Mammary epithelial cell (primary cell): ENCODE measurements around the gene PRKN.

Experiments
- EZH2 ChIP-seq: IDR thresholded peaks from 2 replicates; pipeline ENCODE4 v1.6.1; 2012; ENCODE audit warnings: low read length, inconsistent platforms, borderline replicate concordance
- TF ChIP-seq, protein P1 (sequence below), 2 donors: IDR thresholded peaks in 1 of 2; conservative IDR thresholded peaks in 1 of 2; 2 replicates each; pipeline ENCODE4 v1.5.1; 2011 to 2012; ENCODE audit warnings: inconsistent platforms in 2 of 2, low read length in 2 of 2, mild to moderate bottlenecking in 2 of 2, control low read depth in 1 of 2, low read depth in 1 of 2; ENCODE audit not compliant: insufficient read depth in 1 of 2; ENCODE audit errors: extremely low read depth in 1 of 2

GRCh38 chr6:161701056-161701455 lies 1026.5 kb downstream of the PRKN start:
- TF ChIP-seq, protein P1, sequence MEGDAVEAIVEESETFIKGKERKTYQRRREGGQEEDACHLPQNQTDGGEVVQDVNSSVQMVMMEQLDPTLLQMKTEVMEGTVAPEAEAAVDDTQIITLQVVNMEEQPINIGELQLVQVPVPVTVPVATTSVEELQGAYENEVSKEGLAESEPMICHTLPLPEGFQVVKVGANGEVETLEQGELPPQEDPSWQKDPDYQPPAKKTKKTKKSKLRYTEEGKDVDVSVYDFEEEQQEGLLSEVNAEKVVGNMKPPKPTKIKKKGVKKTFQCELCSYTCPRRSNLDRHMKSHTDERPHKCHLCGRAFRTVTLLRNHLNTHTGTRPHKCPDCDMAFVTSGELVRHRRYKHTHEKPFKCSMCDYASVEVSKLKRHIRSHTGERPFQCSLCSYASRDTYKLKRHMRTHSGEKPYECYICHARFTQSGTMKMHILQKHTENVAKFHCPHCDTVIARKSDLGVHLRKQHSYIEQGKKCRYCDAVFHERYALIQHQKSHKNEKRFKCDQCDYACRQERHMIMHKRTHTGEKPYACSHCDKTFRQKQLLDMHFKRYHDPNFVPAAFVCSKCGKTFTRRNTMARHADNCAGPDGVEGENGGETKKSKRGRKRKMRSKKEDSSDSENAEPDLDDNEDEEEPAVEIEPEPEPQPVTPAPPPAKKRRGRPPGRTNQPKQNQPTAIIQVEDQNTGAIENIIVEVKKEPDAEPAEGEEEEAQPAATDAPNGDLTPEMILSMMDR (conservative IDR thresholded peaks at IDR 0.05 in 1 of 2, IDR thresholded peaks at IDR 0.05 in 1 of 2; ENCODE audit: extremely low read depth in 1 of 2, insufficient read depth in 1 of 2, low read depth in 1 of 2, low read length in 2 of 2) = no peak
- TF ChIP-seq EZH2 = no peak
